ENCODE measurements around the gene GEMIN7. TPM values are rescaled to one million over a fixed set of nuclear protein-coding genes. Genes with fewer than 3 reads are reported as not detected.

GEMIN7 gene
- total RNA-seq, 4 donors from 2014 or later = 18.8 to 29.8 (median 20.5) TPM

DNA sequence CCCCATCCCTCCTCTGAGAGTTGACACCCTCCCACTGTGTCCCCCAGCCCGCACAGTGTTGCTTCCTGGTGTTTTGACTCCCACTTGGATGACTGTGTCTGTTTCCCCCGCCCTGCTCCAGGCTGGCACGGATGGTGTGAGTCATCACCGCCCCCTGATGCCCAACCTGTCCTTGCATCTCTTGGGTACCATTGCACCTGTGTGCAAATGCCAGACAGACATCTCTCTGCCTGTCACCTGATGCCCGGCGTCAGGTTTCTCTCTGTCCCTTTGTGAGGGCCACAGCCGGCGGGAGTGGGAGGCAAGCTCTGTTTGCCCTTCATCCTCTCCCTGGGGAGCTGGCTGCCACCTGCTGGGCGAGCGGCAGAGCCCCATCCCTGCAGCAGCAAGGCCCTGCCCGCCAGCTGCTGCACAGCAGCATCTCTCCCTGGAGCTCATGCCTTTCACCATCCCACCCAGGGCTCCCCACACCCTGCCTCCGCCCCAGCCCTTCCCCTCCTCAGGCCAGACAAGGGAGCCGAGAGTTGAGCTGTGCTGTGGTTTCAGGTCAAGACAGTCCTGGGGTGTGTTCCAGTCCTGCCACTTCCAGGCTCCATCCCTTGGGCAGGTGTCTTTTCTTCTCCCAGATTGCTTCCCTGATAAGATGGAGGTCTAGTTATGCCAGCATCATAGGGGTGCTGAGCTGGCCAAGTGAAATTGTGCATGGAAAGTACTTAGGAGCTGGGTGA lies 52.0 kb downstream of the GEMIN7 start:
- Histone ChIP-seq H3K4me1 (no peaks in the 10 kb centered on the region), H3K9me3 (no peaks in the 10 kb centered on the region), H3K4me3 (no peak overlapping the region), H3K27ac (no peak overlapping the region), H3K36me3 (no peaks in the 10 kb centered on the region), H3K27me3 (no peaks in the 10 kb centered on the region)
- DNase-seq (ENCODE audit: low spot score in 2 of 2) = no peak
- 63% methylated on average over 7 of the region's 13 CpGs for WGBS
- no peak for TF ChIP-seq POLR2AphosphoS5 (IDR thresholded peaks at IDR 0.05)
- TF ChIP-seq POLR2A (IDR thresholded peaks at IDR 0.05) = no peak
- TF ChIP-seq EP300 (IDR thresholded peaks at IDR 0.05) = no peak
- TF ChIP-seq, protein P1, sequence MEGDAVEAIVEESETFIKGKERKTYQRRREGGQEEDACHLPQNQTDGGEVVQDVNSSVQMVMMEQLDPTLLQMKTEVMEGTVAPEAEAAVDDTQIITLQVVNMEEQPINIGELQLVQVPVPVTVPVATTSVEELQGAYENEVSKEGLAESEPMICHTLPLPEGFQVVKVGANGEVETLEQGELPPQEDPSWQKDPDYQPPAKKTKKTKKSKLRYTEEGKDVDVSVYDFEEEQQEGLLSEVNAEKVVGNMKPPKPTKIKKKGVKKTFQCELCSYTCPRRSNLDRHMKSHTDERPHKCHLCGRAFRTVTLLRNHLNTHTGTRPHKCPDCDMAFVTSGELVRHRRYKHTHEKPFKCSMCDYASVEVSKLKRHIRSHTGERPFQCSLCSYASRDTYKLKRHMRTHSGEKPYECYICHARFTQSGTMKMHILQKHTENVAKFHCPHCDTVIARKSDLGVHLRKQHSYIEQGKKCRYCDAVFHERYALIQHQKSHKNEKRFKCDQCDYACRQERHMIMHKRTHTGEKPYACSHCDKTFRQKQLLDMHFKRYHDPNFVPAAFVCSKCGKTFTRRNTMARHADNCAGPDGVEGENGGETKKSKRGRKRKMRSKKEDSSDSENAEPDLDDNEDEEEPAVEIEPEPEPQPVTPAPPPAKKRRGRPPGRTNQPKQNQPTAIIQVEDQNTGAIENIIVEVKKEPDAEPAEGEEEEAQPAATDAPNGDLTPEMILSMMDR (IDR thresholded peaks at IDR 0.05) = no peak

DNA sequence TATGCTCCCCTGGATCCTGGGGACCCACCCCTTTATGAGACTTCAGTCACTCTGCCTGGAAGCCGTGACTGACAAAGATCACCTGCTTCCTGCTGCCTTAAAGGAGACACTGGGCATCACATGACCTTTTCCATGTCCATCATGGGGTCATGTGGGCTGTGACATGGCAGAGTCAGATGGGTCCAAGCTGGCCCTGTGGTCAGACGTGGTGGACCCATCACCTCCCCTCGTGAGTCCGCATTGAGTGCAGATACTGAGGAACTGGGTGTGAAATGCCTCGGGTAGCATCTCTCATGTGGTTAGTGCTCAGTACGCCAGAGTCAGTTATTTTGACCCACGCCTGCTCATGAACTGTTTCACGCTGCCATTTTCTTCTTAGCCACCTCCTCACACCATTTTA lies 54.6 kb downstream of the GEMIN7 start:
- Histone ChIP-seq H3K36me3 (no peaks in the 10 kb centered on the region), H3K27me3 (no peaks in the 10 kb centered on the region), H3K9me3 (no peaks in the 10 kb centered on the region), H3K27ac (no peak overlapping the region), H3K4me1 (peaks cover 19% of the 10 kb centered on the region), H3K4me3 (no peak overlapping the region)
- WGBS = 88% methylated on average over 5 of the region's 8 CpGs
- TF ChIP-seq, protein P1 (IDR thresholded peaks at IDR 0.05) = no peak
- DNase-seq (ENCODE audit: low spot score in 2 of 2) = no peak

DNA sequence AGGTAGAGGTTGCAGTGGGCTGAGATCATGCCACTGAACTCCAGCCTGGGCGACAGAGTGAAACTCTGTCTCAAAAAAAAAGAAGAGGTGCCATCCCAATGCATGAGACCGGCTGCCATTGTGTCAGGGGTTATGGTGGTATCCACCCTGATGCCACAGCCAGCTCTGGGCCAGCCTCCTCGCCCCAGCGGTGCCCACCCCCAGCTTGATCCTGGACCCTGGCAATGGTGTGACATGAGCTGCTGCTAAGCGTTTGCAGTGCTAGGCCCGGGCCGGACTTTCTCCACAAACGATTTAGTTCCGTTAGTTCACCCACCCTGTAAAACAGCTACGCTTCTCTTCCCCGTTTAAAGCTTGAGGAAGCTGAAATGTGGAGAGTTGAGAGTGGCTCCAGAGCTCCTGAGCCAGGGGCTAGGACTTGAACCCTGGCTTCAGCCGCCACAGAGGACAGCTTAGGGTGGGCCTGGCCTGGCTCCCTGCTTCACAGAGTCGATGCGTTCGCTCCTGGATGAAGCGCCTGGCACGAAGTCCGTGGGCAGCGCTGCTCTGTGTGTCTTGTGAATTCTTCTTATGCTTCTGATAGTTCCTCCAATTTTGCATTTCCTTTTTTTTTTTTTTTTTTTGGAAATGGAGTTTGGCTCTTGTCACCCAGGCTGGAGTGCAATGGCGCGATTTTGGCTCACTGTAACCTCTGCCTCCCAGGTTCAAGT lies 56.3 kb downstream of the GEMIN7 start:
- no peak for DNase-seq (ENCODE audit: low spot score in 2 of 2)
- WGBS = 87% methylated on average over 18 of the region's 21 CpGs
- Histone ChIP-seq H3K9me3 (no peaks in the 10 kb centered on the region), H3K27me3 (no peaks in the 10 kb centered on the region), H3K27ac (no peak overlapping the region), H3K4me3 (no peak overlapping the region), H3K36me3 (peaks cover 2% of the 10 kb centered on the region), H3K4me1 (peaks cover 23% of the 10 kb centered on the region)
- TF ChIP-seq POLR2AphosphoS5 (IDR thresholded peaks at IDR 0.05) (no peak), POLR2A (IDR thresholded peaks at IDR 0.05) (no peak), EP300 (IDR thresholded peaks at IDR 0.05) (no peak)
- TF ChIP-seq, protein P1 (IDR thresholded peaks at IDR 0.05) = no peak

DNA sequence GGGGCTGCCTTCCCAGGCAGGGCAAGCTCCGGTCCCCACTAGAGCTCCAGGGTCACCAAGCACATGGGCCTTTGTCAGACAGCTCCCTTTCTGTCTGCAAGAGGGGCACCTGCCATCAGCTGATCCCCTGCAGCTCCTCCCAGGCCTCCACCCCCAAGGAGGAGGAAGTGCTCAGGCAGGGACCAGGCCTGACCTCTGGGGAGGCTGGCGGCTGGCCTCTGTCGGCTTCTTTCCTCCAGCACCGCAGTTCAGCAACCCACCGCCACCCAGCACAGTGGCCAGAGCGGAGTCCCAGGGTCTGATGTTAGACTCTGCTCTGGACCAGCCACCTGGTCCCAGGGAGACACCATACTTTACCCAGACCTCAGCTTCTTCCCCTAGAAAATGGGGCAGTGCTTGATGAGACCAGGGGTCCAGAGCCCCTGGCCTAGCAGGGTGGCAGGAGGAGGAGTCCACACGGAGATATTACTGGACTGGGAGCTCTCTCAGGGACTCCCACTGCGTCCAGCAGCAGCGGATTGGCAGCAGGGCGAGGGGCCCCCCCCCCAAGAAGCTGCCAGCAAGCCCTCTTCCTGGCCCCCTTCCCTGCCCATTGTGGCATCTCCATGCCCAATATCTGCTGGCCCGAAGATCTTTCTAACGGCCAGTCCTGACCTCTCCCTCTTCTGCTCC lies 57.6 kb downstream of the GEMIN7 start:
- TF ChIP-seq POLR2A (IDR thresholded peaks at IDR 0.05) (no peak), POLR2AphosphoS5 (IDR thresholded peaks at IDR 0.05) (no peak), EP300 (IDR thresholded peaks at IDR 0.05) (no peak)
- TF ChIP-seq, protein P1 (IDR thresholded peaks at IDR 0.05) = no peak
- H3K9me3 ChIP-seq = no peaks in the 10 kb centered on the region
- H3K4me3 ChIP-seq = no peak overlapping the region
- peaks cover 23% of the 10 kb centered on the region for H3K4me1 ChIP-seq
- no peak for DNase-seq (ENCODE audit: low spot score in 2 of 2)
- peaks cover 15% of the 10 kb centered on the region for H3K36me3 ChIP-seq
- no peaks in the 10 kb centered on the region for H3K27me3 ChIP-seq
- H3K27ac ChIP-seq = no peak overlapping the region
- 81% methylated on average over 6 of the region's 12 CpGs for WGBS

DNA sequence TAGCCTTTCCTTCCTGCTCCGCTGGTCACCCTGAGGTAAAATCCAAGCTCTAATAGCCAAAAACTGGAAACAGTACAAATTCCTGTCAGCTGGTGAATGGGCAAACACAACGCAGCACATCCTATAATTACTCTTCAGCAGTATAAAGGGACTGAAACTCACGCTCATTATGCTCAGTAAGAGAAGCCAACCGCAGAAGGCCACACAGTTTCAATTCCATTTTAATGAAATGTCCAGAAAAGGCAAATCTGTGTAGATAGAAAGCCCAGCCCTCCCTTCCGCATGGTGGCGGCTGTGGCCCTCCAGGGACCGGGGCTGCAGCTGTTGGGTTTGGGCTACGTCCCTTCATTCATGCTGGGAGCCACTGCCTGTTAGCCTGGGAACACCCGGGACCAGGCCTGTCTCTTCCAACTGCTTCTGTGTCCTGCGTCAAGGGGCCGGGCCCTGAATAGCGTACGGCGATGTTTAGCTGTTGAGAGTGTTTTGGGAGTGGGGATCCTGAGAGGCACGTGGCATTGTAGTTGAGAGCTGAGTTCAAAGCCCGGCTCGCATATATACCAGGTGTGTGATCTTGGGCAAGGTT lies 58.2 kb downstream of the GEMIN7 start:
- TF ChIP-seq, protein P1 (IDR thresholded peaks at IDR 0.05) = no peak
- TF ChIP-seq POLR2A (IDR thresholded peaks at IDR 0.05) (no peak), POLR2AphosphoS5 (IDR thresholded peaks at IDR 0.05) (no peak), EP300 (IDR thresholded peaks at IDR 0.05) (no peak)
- WGBS = 83% methylated on average over 17 of the region's 17 CpGs
- Histone ChIP-seq H3K4me1 (peaks cover 23% of the 10 kb centered on the region), H3K27ac (no peak overlapping the region), H3K27me3 (no peaks in the 10 kb centered on the region), H3K36me3 (peaks cover 21% of the 10 kb centered on the region), H3K4me3 (no peak overlapping the region), H3K9me3 (no peaks in the 10 kb centered on the region)
- no peak for DNase-seq (ENCODE audit: low spot score in 2 of 2)

All from suprapubic skin (tissue), 4 donors.